GM21528 (cell line): ENCODE measurements around the gene RPS29.
A peak's percentile ranks its signal among the peaks of the same experiment; 100 is the strongest.
"Not testable (repeated sequence)": the region's sequence is repeated elsewhere in the genome, so short reads cannot be mapped to it uniquely, and the experiment has no call there.

Source experiments
- ATAC-seq: cut with Tn5 transposase; IDR thresholded peaks from one replicate; pipeline ENCODE4 v1.9.1; 2021; ENCODE audit warnings: mild to moderate bottlenecking, moderate library complexity; ENCODE audit not compliant: unreplicated experiment, low FRiP score

The RPS29 gene

GRCh38 chr14:49585803-49586672 lies at the start of gene RPS29:
Gene RPS29 (minus strand): TSS chr14:49586380. CDS start chr14:49586346, 34 bp downstream.
- peak; percentile 88 for ATAC-seq

DNA sequence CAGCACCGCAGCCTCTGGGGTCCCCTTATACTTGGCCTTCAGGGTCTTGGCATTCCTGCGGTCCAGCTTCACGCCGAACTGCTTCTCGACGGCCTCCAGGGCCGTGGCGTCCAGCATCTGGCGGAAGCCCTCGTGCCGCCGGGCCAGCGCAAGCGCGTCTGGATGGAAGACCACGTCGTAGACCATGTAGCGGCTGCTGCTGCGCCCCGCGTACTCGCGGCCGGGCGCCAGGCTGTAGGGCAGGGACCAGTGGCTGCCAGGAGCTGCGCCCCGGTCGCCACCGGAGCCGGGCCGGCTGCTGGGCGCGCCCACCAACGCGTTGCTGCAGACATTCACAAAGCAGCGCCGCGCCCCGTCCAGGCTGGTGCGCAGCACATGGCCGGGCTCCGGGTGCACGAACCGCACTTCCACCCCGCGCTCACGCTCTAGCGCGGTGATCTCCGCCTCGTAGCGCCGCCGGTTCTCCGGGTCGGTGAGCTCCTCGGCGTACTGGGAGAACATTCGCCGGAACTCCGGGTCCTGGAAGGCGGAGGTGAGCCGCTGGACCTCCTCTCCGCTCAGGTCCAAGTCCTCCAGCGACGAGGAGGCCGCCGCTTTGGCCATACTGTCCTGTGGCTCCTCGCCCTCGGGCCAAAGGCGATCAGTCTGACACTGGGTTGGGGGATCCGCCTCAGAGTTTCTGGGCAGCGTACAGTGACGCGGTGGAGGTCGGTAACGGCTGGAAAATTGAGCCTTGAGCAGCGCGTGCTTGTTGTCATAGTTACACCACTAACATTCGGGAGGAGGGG lies 48.6 kb upstream of the RPS29 start, which contains the start of gene DNAAF2:
Gene DNAAF2 (minus strand): TSS at position 698 of the 788 bp plus-strand sequence. CDS start 95 bp downstream, at position 603.
- peak; percentile 34 for ATAC-seq

DNA sequence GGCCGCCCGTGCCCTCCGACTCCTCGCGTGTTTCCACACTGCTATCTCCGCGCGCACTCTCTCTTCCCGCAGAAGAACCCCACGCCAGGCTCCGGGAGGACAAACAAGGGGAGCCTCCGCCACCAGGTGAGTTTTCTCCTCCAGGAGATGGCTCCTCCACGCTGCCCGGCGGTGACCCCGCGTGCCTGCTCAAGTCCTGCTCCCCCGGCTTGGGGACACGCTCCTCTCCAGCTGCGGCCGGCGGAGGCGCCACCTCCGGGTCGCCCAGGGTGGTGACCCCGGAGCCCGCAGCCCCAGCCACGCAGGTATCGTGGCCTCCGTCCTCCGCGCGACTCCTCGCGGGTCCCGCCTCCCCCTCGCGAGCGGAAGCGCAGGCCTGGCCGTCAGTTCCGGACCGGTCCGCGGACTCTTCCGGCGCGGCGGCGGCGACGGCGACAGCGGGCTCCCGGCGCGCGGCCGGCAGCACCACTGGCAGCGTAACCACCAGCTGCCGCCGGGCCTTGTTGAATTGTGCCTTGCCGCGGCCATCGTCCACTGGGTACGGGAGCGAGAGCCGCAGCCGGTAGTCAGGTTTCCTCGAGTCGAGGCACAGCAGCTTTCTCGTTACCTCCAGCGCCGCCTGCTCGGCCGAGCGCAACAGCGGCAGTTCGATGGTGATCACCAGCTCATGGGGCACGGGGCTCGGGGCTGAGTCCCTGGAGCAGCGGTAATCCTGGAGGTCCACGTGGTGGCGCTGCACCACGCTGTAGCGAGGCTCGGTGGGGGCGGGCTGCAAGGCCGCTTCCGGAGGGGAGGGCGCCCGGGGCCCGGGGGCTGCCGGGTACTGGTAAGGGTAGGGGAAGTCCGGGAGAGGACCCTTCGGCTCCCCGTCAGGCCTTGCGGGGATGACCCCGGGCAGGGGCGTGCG lies 47.7 kb upstream of the RPS29 start:
- peak; percentile 83 for ATAC-seq

GRCh38 chr14:49623941-49624839 lies 38.0 kb upstream of the RPS29 start:
- ATAC-seq: no peak

GRCh38 chr14:49623387-49623786 lies 37.2 kb upstream of the RPS29 start:
- ATAC-seq: no peak

DNA sequence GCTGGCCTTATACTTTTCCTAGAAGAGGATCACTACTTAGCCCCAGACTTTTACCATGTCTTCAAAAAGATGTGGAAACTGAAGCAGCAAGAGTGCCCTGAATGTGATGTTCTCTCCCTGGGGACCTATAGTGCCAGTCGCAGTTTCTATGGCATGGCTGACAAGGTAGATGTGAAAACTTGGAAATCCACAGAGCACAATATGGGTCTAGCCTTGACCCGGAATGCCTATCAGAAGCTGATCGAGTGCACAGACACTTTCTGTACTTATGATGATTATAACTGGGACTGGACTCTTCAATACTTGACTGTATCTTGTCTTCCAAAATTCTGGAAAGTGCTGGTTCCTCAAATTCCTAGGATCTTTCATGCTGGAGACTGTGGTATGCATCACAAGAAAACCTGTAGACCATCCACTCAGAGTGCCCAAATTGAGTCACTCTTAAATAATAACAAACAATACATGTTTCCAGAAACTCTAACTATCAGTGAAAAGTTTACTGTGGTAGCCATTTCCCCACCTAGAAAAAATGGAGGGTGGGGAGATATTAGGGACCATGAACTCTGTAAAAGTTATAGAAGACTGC lies 35.9 kb upstream of the RPS29 start:
- ATAC-seq: no peak

DNA sequence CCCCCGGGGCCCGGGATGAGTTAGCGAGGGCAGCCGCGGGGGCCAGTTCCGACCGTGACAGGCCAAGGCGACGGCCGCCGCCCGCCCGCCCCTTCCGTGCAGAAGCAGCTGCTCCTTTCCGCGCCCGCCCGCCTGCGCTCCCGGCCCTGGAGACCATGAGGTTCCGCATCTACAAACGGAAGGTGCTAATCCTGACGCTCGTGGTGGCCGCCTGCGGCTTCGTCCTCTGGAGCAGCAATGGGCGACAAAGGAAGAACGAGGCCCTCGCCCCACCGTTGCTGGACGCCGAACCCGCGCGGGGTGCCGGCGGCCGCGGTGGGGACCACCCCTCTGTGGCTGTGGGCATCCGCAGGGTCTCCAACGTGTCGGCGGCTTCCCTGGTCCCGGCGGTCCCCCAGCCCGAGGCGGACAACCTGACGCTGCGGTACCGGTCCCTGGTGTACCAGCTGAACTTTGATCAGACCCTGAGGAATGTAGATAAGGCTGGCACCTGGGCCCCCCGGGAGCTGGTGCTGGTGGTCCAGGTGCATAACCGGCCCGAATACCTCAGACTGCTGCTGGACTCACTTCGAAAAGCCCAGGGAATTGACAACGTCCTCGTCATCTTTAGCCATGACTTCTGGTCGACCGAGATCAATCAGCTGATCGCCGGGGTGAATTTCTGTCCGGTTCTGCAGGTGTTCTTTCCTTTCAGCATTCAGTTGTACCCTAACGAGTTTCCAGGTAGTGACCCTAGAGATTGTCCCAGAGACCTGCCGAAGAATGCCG lies 35.1 kb upstream of the RPS29 start:
- ATAC-seq: peak; percentile 20

DNA sequence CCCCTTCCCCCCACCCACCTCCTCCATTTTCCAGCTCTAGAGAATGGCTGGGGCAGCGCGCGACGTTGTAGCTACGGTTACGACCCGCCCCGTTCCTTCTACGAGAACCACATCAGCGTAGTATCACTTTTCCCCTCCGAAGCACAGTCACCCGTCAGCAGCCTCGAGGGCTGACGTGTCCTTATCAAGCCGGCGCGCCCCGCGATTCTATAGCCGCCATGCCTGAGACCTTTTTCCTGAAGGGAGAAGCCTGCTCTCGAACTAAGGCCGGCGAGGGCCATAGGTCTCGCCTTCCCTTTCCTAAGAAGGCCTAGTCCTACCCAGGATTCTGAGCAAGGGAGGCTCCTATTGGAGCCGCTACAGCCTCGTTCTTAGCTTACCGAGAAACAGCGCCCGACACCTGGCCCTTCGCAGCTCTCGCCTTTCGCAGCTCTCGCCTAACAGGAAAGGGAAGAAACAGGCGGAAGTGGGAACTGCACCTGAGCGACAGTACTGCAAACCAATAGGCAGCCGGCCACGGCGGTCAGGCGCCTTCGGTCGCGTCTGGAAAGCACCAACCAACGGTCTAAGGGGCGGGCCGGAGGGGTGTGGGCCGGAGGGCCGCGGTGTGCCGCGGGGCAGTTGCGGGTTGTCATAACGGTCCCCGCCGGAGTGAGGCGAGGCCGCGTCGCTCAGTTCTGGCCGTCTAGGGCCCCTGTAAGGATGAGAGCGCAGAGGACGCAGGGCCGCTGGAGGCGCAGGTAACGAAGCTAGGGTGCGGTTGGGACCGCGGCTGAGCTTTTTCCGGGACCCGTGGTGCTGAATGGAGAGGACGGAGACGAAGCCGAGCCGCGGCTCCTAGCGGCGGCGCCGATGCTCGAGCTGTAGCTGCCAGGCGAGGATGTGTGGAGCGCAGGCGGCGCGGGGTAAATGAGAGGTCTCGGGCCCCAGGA lies 34.3 kb upstream of the RPS29 start, which contains the start of the genes MGAT2 and RPL36AL:
Gene MGAT2 (plus strand): TSS at position 618 of the 932 bp plus-strand sequence. CDS start 470 bp downstream, outside the sequence.
Gene RPL36AL (minus strand): TSS at position 445 of the 932 bp plus-strand sequence. CDS start 1,522 bp downstream, outside the sequence.
- ATAC-seq: peak; percentile 94

GRCh38 chr14:49619730-49620129 lies 33.5 kb upstream of the RPS29 start:
- no peak for ATAC-seq

DNA sequence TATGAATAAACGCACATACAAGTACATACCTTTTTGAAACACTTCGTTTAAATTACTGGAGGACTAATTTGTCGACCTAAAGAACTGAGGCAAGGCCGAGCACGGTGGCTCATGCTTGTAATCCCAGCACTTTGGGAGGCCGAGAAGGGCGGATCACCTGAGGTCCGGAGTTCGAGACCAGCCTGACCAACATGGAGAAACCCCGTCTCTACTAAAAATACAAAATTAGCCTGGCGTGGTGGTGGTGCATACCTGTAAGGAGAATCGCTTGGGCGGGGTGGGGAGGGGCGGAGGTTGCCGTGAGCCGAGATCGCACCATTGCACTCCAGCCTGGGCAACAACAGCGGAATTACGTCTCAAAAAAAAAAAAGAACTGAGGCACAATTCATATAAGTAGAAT lies 33.1 kb upstream of the RPS29 start:
- ATAC-seq: not testable (repeated sequence)

GRCh38 chr14:49617852-49618519 lies 31.8 kb upstream of the RPS29 start:
- ATAC-seq: no peak

DNA sequence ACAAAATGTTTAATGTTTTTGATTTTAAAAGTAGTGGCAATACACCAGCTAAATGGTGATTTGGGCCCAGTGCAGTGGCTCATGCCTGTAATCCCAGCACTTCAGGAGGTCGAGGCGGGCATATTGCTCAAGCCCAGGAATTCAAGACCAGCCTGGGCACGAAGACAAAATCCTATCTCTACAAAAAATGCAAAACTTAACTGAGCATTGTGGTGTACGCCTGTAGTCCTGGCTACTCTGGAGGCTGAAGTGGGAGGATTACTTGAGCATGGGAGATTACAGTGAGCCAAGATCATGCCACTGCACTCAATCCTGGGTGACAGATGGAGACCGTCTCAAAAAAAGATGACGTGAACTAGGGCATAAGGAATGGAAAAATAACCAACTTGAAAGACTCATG lies 29.6 kb upstream of the RPS29 start:
- no peak for ATAC-seq

DNA sequence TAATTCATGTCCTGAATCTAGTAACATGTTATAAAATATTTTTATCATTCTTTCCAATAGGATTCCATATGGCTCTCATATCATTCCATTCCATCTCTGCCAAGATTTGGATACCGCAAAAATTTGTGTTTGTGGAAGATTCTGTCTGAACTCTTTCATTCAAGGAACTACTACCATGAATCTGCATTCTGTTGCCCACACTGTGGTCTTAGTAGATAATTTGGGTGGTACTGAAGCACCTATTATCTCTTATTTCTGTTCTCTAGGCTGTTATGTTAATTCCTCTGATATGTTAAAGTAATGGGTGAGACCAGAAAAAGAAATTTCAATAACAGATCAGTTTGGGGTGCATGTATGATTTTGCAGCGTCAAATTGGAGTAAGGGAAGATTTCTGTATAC lies 28.0 kb upstream of the RPS29 start:
- ATAC-seq: no peak

GRCh38 chr14:49612671-49613070 lies 26.5 kb upstream of the RPS29 start:
- ATAC-seq: no peak

DNA sequence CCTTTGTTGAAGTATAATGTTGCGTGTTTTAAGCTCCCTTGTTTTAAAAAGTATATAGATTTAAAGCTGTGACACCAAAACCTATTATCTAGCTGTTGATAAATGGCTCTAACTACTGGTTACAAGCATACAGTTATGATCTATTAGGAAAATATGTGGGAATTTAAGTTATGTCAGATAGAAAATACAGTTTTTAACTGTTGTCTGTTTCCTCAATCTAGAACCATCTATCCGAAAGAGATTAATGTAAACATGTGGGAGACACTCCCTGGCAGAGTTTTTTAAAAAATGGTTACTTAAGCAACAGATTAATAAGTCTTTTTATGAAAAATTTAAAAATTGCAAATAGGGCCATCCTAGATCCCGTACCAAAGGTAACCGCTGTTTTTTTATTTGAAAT lies 26.1 kb upstream of the RPS29 start:
- ATAC-seq: no peak

GRCh38 chr14:49607583-49607982 lies 21.4 kb upstream of the RPS29 start:
- ATAC-seq: no peak
